CD14-positive monocyte (primary cell): ENCODE results near the gene HAP1. TPM values are rescaled to one million over a fixed set of nuclear protein-coding genes. Genes with fewer than 3 reads are reported as not detected.

Experiments
- DNase-seq, 3 donors: peaks; one replicate each; pipeline ENCODE4 v3.0.0-alpha.2; 2011 to 2022
- H2AFZ ChIP-seq: 2 replicates; pipeline ENCODE4 v1.6.0; 2012; ENCODE audit warnings: mild to moderate bottlenecking, low read depth, low read length, inconsistent platforms; ENCODE audit not compliant: insufficient read depth, poor library complexity, severe bottlenecking
- H3K27ac ChIP-seq, 2 donors: 1 replicate in 1 of 2; 2 replicates in 1 of 2; pipeline ENCODE4 v1.5.1; 2012 to 2013; ENCODE audit warnings: low read length in 2 of 2, control low read depth in 1 of 2, inconsistent platforms in 1 of 2, low read depth in 1 of 2, mild to moderate bottlenecking in 1 of 2
- H3K27me3 ChIP-seq, 2 donors: one replicate each; pipeline versions ENCODE4 v1.6.0 to v1.6.1; 2011 to 2013; ENCODE audit warnings: low read length in 2 of 2; ENCODE audit not compliant: control insufficient read depth in 2 of 2, insufficient read depth in 2 of 2
- H3K36me3 ChIP-seq, 2 donors: replicated peaks in 1 of 2; 1 replicate in 1 of 2; 2 replicates in 1 of 2; pipeline versions ENCODE4 v1.5.1 to v1.6.1; 2012 to 2013; ENCODE audit warnings: low read length in 2 of 2, control low read depth in 1 of 2, inconsistent platforms in 1 of 2, mild to moderate bottlenecking in 1 of 2; ENCODE audit not compliant: insufficient read depth in 2 of 2, control insufficient read depth in 1 of 2
- H3K4me1 ChIP-seq, 2 donors: 1 replicate in 1 of 2; 2 replicates in 1 of 2; pipeline versions ENCODE4 v1.5.1 to v1.6.1; 2012 to 2013; ENCODE audit warnings: low read length in 2 of 2, control low read depth in 1 of 2, inconsistent platforms in 1 of 2, mild to moderate bottlenecking in 1 of 2, moderate library complexity in 1 of 2; ENCODE audit not compliant: insufficient read depth in 2 of 2, control insufficient read depth in 1 of 2
- H3K4me2 ChIP-seq: replicated peaks from 2 replicates; pipeline ENCODE3; 2012; ENCODE audit warnings: low read length, moderate library complexity, mild to moderate bottlenecking; ENCODE audit not compliant: poor library complexity, severe bottlenecking; ENCODE audit errors: extremely low read depth
- H3K4me3 ChIP-seq, 3 experiments: fragments of 200-600 bp in 1 of 3; sonication (generic) in 1 of 3; replicated peaks in 1 of 3; 1 replicate in 2 of 3; 2 replicates in 1 of 3; pipeline ENCODE4 v1.5.1; 2011 to 2013; ENCODE audit warnings: low read length in 3 of 3, mild to moderate bottlenecking in 3 of 3, control low read depth in 2 of 3, low read depth in 2 of 3, inconsistent platforms in 1 of 3, moderate library complexity in 1 of 3
- H3K79me2 ChIP-seq: 2 replicates; pipeline ENCODE4 v1.6.0; 2012; ENCODE audit warnings: mild to moderate bottlenecking, control low read depth, inconsistent platforms, low read length, moderate library complexity; ENCODE audit not compliant: insufficient read depth
- H3K9ac ChIP-seq: 2 replicates; pipeline ENCODE4 v1.6.0; 2017; ENCODE audit warnings: low read length, mild to moderate bottlenecking; ENCODE audit not compliant: insufficient read depth, poor library complexity, severe bottlenecking
- H3K9me3 ChIP-seq, 2 donors: replicated peaks in 1 of 2; 1 replicate in 1 of 2; 2 replicates in 1 of 2; pipeline versions ENCODE4 v1.5.1 to v1.6.1; 2012 to 2013; ENCODE audit warnings: low read length in 2 of 2, control low read depth in 1 of 2; ENCODE audit not compliant: control insufficient read depth in 1 of 2, insufficient read depth in 1 of 2
- H4K20me1 ChIP-seq: 2 replicates; pipeline ENCODE4 v1.6.0; 2012; ENCODE audit warnings: mild to moderate bottlenecking, low read length, control low read depth, moderate library complexity; ENCODE audit not compliant: insufficient read depth
- H3K27ac Mint-ChIP-seq, 7 donors: one replicate each; pipeline ENCODE4 v1.8.0; 2020; ENCODE audit warnings: mild to moderate bottlenecking in 7 of 7, mixed read lengths in 7 of 7, moderate library complexity in 6 of 7, inconsistent platforms in 2 of 7
- H3K27me3 Mint-ChIP-seq, 3 donors: one replicate each; pipeline ENCODE4 v1.8.0; 2021 to 2022; ENCODE audit warnings: low read depth in 3 of 3, mild to moderate bottlenecking in 3 of 3, mixed read lengths in 3 of 3, moderate library complexity in 3 of 3, inconsistent platforms in 1 of 3
- H3K36me3 Mint-ChIP-seq, 2 donors: one replicate each; pipeline ENCODE4 v1.8.0; 2020; ENCODE audit warnings: mixed read lengths in 2 of 2, inconsistent platforms in 1 of 2, mild to moderate bottlenecking in 1 of 2
- H3K4me1 Mint-ChIP-seq: one replicate; pipeline ENCODE4 v1.8.0; 2020; ENCODE audit warnings: mild to moderate bottlenecking, mixed read lengths
- H3K4me3 Mint-ChIP-seq, 2 donors: one replicate each; pipeline ENCODE4 v1.8.0; 2020; ENCODE audit warnings: mild to moderate bottlenecking in 2 of 2, mixed read lengths in 2 of 2, moderate library complexity in 1 of 2
- H3K9me3 Mint-ChIP-seq, 7 donors: one replicate each; pipeline ENCODE4 v1.8.0; 2020 to 2022; ENCODE audit warnings: mixed read lengths in 7 of 7, mild to moderate bottlenecking in 6 of 7, moderate library complexity in 6 of 7, inconsistent platforms in 2 of 7
- WGBS: methylation state at CpG from one replicate; pipeline ENCODE4 v1.1.5; 2013; ENCODE audit warnings: missing lambda C conversion rate; ENCODE audit not compliant: insufficient coverage; 5-methylcytosine and 5-hydroxymethylcytosine counted together
- intact Hi-C, 2 donors: fragments of 100-400 bp; cut with micrococcal nuclease; formaldehyde crosslinking; loops; one replicate each; pipeline versions ENCODE4 v1.15.0 to v1.15.1; 2023
- polyA plus RNA-seq, 3 donors: library from polyadenylated mRNA; depleted of rRNA in 1 of 3; unstranded in 2 of 3; stranded (reverse) in 1 of 3; fragments of 300-500 nt in 2 of 3; fragments of >200 nt in 1 of 3; fragmentation: Illumina TruSeq in 2 of 3; gene quantifications; 1 replicate in 2 of 3; 2 replicates in 1 of 3; pipeline ENCODE4 v1.2.3, GENCODE V29; 2012 to 2021
- TF ChIP-seq, protein P1 (sequence below): fragments of 200-600 bp; IDR thresholded peaks from one replicate; pipeline ENCODE4 v1.8.0; 2022; ENCODE audit warnings: antibody characterized with exemption, mild to moderate bottlenecking

Gene HAP1
- polyA plus RNA-seq, 3 donors: not detected

GRCh38 chr17:41754066-41754465, 19.6 kb upstream of the HAP1 start:
- no peak for DNase-seq
- Histone ChIP-seq H3K9me3 (no peaks in the 10 kb centered on the region), H3K79me2 (no peaks in the 10 kb centered on the region), H3K4me1 (no peaks in the 10 kb centered on the region), H3K36me3 (peaks cover 18 to 37% of the 10 kb centered on the region in 2 donors), H3K27me3 (no peaks in the 10 kb centered on the region), H3K4me2 (no peak overlapping the region), H3K27ac (no peak overlapping the region), H3K4me3 (no peak overlapping the region), H3K9ac (no peak overlapping the region), H2AFZ (no peak overlapping the region), H4K20me1 (no peaks in the 10 kb centered on the region)
- Mint-ChIP-seq H3K27me3 (peaks cover 0 to 8% (median 0%) of the 10 kb centered on the region in 3 donors), H3K4me1 (no peaks in the 10 kb centered on the region), H3K9me3 (peaks cover 0 to 2% (median 0%) of the 10 kb centered on the region in 7 donors), H3K4me3 (no peak overlapping the region), H3K36me3 (peaks cover 11 to 23% of the 10 kb centered on the region in 2 donors), H3K27ac (no peak overlapping the region)
- WGBS: 94% methylated on average over 11 of the region's 12 CpGs
- intact Hi-C loops: no loop called here
- TF ChIP-seq, protein P1, sequence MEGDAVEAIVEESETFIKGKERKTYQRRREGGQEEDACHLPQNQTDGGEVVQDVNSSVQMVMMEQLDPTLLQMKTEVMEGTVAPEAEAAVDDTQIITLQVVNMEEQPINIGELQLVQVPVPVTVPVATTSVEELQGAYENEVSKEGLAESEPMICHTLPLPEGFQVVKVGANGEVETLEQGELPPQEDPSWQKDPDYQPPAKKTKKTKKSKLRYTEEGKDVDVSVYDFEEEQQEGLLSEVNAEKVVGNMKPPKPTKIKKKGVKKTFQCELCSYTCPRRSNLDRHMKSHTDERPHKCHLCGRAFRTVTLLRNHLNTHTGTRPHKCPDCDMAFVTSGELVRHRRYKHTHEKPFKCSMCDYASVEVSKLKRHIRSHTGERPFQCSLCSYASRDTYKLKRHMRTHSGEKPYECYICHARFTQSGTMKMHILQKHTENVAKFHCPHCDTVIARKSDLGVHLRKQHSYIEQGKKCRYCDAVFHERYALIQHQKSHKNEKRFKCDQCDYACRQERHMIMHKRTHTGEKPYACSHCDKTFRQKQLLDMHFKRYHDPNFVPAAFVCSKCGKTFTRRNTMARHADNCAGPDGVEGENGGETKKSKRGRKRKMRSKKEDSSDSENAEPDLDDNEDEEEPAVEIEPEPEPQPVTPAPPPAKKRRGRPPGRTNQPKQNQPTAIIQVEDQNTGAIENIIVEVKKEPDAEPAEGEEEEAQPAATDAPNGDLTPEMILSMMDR: no peak

DNA sequence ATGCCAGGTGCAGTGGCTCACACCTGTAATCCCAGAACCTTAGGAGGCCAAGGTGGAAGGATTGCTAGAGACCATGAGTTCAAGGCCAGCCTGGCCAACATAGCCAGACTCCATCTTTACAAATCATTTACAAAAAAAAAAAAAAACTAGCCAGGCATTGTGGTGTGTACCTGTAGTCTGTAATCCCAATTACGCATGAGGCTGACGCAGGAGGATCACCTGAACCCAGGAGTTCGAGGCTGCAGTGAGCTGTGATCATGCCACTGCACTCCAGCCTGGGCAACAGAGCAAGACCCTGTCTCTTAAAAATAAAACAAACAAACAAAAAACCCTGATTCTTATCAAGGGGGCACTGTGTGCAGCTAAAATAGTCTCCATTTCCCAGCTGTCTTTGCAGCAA, 16.8 kb upstream of the HAP1 start:
- Histone ChIP-seq H3K36me3 (peaks cover 0 to 16% of the 10 kb centered on the region in 2 donors), H3K79me2 (no peaks in the 10 kb centered on the region), H3K27me3 (no peaks in the 10 kb centered on the region), H3K9me3 (no peaks in the 10 kb centered on the region), H3K9ac (no peak overlapping the region), H4K20me1 (no peaks in the 10 kb centered on the region), H3K4me1 (no peaks in the 10 kb centered on the region), H3K27ac (no peak overlapping the region), H3K4me2 (no peak overlapping the region), H3K4me3 (no peak overlapping the region), H2AFZ (no peak overlapping the region)
- WGBS: 100% methylated on average over 3 of the region's 3 CpGs
- no peak for DNase-seq
- H3K4me3 Mint-ChIP-seq: no peak overlapping the region
- H3K4me1 Mint-ChIP-seq: no peaks in the 10 kb centered on the region
- peaks cover 0 to 6% of the 10 kb centered on the region in 2 donors for H3K36me3 Mint-ChIP-seq
- TF ChIP-seq, protein P1: no peak
- no peak overlapping the region for H3K27ac Mint-ChIP-seq
- peaks cover 0 to 6% (median 2%) of the 10 kb centered on the region in 3 donors for H3K27me3 Mint-ChIP-seq
- H3K9me3 Mint-ChIP-seq: peaks cover 0 to 3% (median 0%) of the 10 kb centered on the region in 7 donors
- intact Hi-C loops: no loop called here
